ENCODE measurements around the gene ALDH4A1.
A peak's percentile ranks its signal among the peaks of the same experiment; 100 is the strongest.
"Not testable (repeated sequence)": the region's sequence is repeated elsewhere in the genome, so short reads cannot be mapped to it uniquely, and the experiment has no call there.

Gene ALDH4A1

DNA sequence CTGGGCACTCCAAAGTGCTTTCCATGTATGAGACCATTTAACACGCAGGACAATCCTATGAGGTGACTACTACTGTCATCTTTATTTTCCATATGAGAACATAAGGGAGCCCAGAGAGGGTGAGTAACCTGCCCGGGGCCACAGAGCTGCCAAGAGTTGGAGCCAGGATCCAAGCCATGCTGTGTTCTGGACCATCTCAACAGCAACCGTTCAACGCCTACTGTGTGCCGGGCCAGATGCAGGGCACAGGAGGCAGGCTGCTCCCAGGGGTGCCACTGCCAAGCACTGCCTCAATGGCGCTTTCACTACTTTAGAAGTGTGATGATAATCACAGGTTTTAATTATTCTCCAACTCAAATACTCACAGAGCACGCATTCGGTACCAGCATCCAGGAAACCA, 3.8 kb downstream of the ALDH4A1 start:
- no peak for DNase-seq

DNA sequence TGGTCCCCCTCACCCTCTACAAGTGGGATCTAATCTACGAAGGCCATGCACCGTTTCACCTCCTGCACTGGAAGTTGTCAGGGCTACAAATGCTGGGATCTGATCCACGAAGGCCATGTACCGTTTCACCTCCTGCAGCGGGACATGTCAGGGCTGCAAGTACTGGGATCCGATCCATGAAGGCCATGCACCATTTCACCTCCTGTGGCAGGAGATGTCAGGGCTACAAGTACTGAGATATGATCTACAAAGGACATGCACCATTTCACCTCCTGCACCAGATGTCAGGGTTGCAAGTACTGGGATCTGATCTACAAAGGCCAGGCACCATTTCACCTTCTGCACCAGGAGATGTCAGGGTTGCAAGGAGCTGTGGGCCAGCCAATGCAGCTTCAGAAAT, 7.0 kb downstream of the ALDH4A1 start:
- DNase-seq: no peak

DNA sequence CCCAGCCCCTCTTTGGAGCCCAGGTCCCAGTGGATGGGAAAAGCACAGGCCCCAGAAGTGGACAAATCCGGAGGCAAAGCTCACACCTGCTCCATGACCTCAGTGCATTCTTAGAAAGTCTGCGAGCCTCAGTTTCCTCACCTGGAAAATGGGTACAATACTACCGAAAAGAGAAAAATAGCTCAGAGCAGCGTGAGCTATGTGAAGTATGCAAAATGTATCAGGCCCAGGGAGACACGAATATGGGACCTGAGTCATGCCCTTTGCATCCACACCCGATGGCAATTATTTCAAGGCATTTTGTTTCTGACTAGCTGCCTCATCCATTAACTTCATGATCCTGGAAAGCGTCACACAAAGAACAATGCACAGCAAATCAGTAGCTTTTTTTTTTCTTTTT, 9.2 kb downstream of the ALDH4A1 start:
- DNase-seq: no peak

DNA sequence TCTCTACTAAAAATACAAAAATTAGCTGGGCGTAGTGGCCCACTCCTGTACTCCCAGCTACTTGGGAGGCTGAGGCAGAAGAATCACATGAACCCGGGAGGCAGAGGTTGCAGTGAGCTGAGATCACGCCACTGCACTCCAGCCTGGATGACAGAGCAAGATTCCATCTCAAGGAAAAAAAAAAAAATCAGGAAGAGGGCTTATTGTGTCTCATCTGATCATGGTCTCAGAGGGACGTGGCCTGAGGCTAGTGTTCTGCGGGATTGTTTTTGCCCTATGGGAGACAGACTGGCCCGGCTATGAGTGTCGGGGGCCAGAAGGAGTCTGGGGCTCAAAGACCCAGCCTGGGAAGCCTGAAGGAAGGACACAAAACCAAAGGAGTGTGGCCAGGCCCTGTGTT, 10.5 kb downstream of the ALDH4A1 start:
- not testable (repeated sequence) for DNase-seq

DNA sequence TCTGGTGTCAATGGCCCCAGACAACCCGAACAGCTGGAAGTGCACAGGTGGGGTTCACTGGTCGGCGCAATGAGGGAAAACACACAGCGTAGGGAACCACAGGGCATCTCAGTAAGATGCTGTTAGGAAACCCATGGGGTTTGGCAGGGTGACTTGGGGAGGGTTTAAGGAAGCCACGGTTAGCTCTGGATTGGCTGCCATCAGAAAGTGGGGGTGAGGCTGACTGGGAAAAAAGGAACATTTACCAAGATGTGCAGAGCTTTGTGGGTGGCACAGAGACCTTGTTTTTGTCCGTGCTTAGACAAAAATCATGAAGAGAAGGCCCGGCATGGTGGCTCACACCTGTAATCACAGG, 11.0 kb downstream of the ALDH4A1 start:
- DNase-seq: no peak

DNA sequence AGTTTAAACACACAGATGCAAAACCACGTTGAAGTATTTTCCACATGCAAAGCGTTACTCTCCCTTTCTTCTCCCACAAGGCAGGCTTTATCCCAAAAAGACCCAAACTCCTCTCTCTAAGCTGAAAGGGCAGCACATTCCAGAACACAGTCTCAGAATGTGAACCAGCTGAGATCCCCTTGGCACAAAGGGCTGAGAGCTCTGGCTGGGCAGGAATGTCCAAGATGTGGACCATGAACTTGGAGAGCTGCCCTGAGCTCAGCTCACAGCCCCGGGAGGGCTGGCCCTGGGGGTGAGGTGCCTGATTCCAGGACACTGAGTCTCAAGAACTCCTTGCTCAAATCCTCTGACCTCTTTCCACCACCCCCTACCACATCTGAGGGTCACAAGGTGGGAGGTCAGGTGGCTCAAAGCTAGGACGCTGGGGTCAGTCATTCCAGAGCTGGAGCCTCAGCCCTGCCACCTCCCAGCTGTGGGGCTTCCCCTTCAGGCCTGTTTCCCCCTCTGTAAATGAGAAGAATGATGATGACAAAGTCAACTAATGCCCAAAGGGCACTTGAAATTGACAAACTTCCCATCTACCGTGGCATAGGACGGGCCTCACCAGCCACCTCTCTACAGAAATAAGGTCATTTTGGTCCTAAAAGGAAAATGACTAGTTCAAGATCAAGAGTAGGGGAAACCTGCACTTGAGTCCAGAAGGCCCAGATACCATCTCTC, 11.5 kb downstream of the ALDH4A1 start:
- DNase-seq: no peak

DNA sequence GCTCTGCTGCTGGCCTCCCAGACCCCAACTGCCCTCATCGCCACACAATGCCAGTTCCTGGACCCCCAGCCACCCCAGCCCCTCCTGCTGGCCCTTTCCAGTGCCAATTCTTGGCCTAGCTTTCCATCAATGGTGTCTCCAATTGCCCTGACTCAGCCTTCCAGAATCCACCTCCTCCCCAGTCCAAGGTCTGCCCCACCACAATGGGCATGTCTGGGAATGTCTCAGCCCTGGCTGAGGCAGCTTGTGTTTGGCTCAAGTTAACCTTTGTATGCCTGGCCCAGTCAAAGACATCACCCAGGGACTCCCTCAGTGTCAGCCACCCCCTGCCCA, 16.4 kb downstream of the ALDH4A1 start:
- no peak for DNase-seq

DNA sequence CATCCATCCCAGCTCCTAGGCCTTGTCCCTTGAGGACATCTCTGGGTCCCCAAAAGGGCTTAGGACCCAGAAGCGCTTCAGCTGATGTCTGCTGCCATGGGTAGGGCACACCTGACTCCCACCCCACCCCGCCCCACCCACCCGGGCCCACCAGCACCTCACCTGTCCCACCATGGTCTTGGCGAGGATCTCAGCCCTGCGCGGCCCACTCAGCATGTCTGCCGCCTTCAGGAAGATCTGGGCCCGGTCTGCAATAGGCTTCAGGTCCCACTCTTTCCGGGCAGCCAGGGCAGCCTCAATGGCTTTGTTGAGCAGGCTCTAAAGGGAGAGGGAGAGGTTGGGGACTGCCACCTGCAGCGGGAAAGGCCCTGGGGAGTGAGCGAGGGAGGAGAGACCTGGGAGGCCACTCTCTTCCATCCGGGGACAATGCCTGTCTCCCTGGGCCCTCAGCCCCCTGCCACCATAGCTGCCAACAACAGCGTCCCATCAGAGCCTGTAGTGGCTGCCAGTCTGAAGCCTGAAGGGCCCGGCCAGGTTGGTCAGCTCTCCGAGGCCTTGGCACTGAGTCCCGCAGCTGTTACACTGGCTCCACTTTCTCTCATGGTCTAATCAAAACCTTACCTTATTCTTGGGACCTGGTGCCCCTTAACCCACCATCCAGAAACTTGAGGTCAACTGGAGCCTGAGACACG, 16.9 kb downstream of the ALDH4A1 start:
- no peak for DNase-seq

DNA sequence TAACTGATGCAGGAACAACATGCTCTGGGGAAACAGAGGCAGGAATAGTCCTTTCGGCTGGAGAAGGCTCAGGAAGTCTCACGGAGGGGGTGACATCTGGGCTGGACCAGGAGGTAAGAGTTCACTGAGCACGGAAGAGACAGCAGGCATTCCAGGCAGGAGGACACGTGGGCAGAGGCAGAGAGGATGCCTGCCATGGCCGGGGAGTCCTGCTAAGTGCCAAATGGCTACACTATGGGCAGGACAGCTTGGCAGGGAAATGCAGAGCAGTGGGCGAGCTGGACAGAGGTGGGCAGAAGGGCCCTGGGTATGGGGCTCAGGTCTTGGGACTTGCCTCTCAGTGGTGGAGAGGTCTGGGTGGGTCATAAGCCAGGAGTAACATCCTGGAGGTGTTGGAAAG, 17.6 kb downstream of the ALDH4A1 start:
- DNase-seq: no peak

DNA sequence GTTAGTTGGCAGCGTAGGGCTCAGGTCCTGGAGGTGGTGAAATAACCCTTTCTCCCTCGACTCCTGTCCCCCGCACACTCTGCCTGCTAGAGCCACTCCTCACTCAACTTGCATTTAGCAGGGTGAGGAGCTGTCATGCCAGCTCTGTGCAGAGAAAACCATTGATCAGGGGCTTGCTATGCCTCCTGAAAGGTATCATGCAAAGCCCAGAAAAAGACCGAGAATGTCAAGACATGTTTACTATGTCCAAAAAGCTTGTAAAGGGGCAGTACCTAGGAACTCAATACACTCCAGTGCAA, 18.0 kb downstream of the ALDH4A1 start:
- no peak for DNase-seq

DNA sequence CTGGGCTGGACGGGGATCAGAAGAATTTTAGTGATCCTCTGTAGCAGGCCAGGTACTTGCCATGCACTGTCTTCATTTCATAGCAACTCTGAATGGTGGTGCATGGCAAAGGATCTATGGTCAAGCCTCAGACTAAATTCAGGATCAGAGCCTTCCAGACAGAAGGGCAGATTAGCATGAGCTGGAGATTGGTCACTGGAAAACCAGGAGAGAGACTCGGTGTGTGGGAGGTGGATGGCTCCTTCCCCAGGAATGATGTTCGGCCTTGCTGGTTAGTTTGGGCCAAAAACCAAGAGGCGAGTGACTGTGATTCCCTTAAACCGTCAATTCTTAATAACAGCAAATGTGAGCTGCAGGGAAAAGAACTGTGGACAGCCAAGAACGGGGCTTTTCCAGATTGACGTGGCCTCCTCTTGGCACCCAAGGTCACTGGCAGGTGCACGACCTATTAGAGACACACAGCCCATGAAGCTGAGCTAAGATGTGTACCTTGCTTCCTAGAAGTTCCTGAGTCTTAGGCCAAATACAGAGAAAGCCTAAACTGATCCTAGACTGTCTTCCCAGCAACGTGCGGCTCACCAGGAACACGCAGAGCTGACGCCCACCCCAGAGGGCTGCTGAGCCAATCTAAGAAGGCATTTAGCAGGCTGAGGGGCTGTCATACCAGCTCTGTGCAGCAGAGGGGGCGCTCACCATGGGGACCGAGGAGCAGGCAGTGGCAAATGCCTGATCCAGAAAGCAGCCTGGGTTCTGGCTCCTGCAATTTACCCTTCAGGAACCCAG, 18.5 kb downstream of the ALDH4A1 start:
- peak; percentile 83 for DNase-seq

DNA sequence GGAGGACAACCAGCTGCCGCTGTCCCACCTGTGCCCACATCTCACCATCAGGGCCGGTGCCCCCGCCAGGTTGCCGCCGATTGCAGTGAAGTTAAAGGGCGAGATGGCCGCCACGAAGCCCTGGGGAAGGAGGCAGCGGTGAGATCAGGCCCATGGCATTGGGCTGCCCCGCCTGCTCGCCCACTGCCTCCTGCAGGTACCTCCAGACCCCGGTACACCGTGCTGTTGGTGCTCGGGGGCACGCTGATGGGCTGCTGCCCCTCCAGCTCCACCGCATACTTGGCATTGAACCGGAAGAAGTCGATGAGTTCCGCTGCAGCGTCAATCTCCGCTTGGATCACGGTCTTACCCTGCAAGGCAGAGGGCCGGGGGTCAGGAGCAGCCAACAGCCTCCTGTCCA, 19.3 kb downstream of the ALDH4A1 start:
- no peak for DNase-seq

DNA sequence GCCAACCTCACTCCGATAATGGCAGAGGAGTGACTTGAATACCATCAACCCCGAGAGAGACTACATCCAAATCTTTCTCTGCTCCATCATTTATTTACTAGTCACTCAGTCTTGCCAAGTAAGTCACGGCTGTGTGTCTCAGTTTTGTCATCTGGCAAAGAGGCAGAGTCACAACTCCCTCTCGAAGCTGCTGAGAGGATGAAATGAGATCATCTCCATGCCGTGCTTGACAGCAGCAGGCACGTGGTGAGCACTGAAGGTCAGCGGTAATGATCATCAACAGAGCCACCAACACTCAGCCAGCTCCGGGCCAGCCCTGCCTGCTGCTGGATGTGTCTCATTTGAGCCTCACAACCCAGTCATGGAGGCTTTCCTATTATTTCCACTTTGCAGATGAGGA, 19.9 kb downstream of the ALDH4A1 start:
- DNase-seq: no peak

DNA sequence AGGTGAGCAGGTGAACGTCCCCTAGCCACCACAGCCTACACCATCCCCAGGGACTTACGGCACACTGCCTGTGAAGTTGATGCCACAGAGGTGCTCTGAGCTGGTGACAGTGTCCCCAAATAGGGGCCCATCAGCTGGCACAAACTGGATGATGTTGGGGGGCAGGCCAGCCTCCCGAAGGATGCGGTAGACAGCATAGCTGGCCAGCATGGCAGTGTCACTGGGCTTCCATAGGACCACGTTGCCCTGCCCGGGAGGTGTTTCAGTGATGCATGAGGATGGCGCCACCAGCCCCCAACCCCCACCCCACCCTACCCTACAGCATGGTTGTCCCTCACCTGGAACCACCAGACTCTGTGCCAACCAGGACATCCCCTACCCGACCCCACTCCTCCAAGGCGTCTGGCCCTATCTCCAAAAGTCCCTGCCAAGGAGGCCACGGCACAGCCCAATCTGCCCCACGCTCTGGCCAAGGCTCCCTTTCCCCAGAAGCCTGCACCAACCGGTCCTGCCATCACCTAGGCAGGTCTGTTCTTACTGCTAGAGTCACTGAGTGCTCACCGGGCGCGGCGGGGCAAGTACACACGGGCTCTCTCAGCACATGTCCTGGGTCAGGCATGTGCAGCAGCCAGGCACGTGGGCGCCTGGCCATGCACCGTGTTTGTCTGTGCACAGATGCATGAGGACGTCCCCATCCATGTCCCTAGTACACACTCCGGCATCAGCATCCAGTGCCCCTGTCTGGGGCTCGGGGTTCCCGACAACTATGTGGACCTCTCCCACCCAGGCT, 20.5 kb downstream of the ALDH4A1 start:
- DNase-seq: no peak

DNA sequence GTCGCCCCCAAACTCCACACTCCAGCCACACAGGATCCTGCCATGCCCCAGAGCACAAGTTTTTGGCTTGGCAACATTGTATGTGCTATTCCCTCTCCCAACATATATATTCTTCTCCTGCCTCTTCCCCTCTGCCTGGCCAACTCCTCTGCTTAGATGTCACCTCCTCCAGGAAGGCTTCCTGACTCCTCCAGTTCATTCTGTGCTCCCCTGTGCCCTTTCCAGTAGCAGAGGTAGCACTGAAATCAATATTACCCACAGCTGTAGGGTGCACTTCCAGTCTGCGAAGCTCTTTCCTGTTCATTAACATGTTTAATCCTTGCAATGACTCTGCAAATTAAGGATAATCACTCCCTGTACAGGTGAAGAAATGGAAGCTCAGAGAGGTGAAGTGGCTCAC, 21.2 kb downstream of the ALDH4A1 start:
- no peak for DNase-seq

DNA sequence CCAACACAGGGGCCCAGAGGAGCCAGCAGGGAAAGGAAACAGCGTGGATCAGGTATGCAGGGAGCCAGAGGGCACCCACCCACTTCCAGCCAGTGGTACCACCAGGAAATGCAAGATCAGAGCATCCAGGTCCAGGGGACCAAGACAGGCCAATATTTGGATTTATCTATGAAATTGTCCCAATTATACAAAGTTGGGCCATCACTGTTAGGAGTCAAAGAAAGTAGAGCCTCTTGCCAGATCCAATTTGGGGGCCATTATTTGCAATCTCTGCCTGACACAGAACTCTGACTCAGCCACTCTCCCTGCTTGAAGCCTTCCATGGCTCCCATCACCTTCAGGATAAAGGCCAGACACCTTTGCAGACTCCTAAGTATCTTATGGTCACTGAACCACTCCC, 21.8 kb downstream of the ALDH4A1 start:
- no peak for DNase-seq

DNA sequence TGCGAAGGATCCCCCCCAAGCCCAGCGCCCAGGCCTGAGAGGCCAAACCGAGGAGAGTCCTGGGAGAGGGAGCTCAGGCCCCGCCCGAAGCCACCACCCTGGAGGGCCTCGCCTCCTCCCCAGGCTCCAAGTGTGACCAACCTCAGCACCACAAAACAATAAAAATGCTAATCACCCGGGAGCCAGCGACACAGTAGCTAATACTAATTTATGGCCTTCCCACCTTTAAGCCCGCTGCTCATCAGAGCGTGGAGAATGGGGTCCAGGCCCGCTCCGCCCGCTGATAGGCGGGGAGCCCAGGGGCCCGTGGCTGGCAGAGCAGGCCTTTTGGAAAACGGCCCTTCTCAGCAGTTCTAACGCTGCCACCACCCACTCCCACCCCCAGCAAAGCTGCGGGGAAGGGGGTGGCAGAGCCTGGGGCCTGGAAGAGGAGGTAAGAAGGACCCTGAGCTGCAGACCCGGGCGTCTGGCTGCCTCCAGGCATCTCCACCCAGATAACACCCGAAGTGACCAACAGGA, 22.5 kb downstream of the ALDH4A1 start:
- DNase-seq: no peak

DNA sequence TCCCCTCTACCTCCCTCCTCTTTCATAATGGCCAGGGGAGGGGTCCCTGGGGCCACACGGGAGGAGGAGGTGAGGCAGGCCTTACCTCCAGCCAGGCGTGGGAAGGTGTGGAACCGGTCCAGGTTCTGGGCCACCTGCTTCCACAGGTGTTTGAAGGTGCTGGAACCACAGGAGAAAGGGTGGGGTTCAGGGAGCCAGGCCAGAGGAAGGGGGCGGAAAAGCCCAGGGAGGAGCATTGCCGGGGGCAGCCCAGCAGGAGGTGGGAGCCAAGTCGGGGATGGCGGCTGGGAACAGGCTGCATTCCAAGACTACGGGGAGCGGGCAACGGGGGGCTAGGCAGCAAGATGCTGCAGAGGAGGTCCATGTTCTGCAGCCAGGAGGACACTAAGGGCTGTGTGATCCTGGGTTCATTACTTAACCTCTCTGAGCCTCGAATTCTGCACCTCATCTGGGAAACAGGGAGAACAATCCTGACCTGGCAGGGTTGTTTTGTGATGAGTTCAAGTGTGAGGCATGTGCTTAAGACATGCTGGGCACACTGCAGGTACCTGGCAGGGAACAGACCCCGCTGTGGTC, 23.1 kb downstream of the ALDH4A1 start:
- no peak for DNase-seq

DNA sequence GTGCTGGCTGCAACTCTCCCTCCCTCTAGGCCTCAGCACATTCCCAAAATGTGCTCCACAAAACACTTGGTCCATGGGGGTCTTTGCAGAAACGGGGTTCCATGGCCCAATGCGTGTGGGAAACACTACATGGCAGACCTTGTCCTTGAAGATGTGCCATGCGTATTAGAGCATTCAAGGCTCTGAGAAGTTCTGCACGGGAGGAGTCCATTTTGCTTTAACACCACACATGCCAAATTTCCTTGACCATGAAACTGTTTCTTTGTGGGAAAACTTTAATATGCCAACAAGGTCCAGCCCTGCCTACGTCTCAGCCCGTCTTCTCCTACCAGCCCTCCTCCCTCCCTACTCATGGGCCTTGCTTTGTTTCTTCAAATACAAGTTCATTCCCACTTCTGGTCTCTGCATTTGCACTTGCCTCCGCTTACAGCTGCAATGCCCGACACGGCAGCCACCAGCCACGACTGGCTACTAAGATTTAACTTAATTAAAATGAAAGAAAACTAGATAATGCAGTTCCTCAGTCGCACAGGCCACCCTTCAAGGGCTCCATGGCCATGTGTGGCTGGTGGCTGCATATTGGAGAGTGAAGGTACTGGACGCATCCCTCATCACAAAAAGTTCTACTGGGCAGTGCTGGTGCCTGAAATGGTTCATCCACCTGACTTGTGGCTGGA, 23.7 kb downstream of the ALDH4A1 start:
- no peak for DNase-seq

DNA sequence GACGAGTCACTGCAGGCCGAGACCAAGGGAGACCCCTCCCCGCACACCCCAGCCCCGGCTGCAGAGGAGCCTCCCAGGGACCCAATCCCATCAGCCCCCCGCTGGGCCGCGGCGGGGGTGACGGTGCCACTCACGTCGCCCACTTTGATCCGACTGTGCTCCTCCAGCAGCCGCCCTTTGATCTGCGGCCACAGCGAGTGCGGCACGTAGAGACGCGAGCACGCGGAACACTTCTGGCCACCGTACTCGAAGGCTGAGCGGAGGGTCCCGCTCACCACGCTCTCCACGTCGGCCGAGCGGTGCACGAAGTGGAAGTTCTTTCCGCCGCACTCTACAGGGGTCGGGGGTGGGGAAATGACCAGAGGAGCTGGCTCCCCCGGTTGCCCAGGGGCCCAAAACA, 25.1 kb downstream of the ALDH4A1 start:
- DNase-seq: no peak

DNA sequence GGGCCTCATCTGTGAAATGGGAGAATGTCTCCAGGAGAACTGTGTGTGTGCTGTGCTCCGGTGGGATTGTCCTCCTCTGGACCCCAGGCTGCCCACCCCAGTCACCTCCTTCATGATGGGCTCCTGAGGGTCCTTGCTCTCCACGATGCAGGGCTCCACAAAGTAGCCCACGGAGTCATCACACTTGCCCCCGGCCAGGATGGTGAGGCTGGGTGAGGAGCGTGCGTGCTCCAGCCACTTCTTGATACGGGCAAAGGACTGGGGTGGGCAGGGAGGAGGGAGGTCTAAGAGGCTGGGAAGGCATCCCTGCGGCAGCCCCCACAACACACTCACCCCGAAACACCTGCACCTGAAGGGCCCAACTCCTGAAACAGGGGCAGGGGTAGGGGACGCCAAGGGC, 26.1 kb downstream of the ALDH4A1 start:
- no peak for DNase-seq

DNA sequence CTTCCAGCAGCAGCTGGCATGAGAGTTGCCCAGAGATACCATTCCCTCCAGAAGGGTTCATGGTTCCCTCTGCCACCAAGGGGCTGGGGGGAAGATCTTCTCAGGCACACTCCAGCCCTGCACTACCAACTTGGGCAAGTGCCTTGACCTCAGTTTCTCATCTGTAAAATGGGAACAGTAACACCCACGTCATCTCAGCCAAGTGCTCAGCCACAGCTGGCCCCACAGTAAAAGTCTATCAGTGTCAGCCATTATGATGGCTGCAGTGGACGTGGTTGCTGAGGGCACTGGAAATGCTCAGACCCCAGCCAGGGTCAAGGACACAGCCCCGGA, 26.6 kb downstream of the ALDH4A1 start:
- no peak for DNase-seq
